PC-3 (cell line): Measurements from ENCODE around the gene ITGA3. TPM values are rescaled to one million over a fixed set of nuclear protein-coding genes. Genes with fewer than 3 reads are reported as not detected.
A peak's percentile ranks its signal among the peaks of the same experiment; 100 is the strongest.

ENCODE experiments used
- ATAC-seq: fragments of 200-7000 bp; cut with Tn5 transposase; 2 replicates; pipeline ENCODE4 v1.9.1; 2020; ENCODE audit warnings: mild to moderate bottlenecking, moderate library complexity
- BruUV-seq: library from RNA; stranded (reverse); fragments of 400-500 nt; replicated peaks from 2 replicates; lab custom pipeline; 2021; lab: Mats Ljungman, UMichigan
- CTCF ChIA-PET: fragments of 300-600 bp; sonication (Branson Sonifier 250); formaldehyde crosslinking; loops from one replicate; lab custom pipeline; 2022; ENCODE audit warnings: antibody characterized with exemption; lab: Charles Lee
- POLR2A ChIA-PET: fragments of 300-600 bp; sonication (Branson Sonifier 250); formaldehyde crosslinking; loops from one replicate; lab custom pipeline; 2022; ENCODE audit warnings: antibody characterized with exemption; ENCODE audit not compliant: unreplicated experiment; lab: Charles Lee
- DNase-seq: peaks from one replicate; pipeline ENCODE4 v3.0.0-alpha.2; 2015
- H2AFZ ChIP-seq: fragments of 300-600 bp; sonication (generic); 2 replicates; pipeline ENCODE4 v1.6.0; 2016; ENCODE audit warnings: antibody characterized with exemption, low read length
- H3F3A ChIP-seq: fragments of 300-600 bp; sonication (generic); one replicate; pipeline ENCODE4 v1.6.0; 2017; ENCODE audit warnings: antibody characterized with exemption, low read length, control low read depth, mild to moderate bottlenecking; ENCODE audit not compliant: unreplicated experiment
- H3K27ac ChIP-seq: fragments of 300-600 bp; sonication (generic); 2 replicates; pipeline ENCODE4 v1.5.1; 2016; ENCODE audit warnings: mild to moderate bottlenecking, low read length
- H3K27me3 ChIP-seq: fragments of 300-600 bp; sonication (generic); 2 replicates; pipeline ENCODE4 v1.6.1; 2016; ENCODE audit warnings: low read length, mixed read lengths
- H3K36me3 ChIP-seq: fragments of 300-600 bp; sonication (generic); 2 replicates; pipeline ENCODE4 v1.6.1; 2016; ENCODE audit warnings: low read depth, mixed run types, low read length, mixed read lengths
- H3K4me1 ChIP-seq: fragments of 300-600 bp; sonication (generic); 2 replicates; pipeline ENCODE4 v1.5.1; 2016; ENCODE audit warnings: low read length; ENCODE audit not compliant: insufficient read depth
- H3K4me2 ChIP-seq: fragments of 300-600 bp; sonication (generic); 2 replicates; pipeline ENCODE4 v1.6.0; 2016; ENCODE audit warnings: low read length
- H3K4me3 ChIP-seq: fragments of 300-600 bp; sonication (generic); 2 replicates; pipeline ENCODE4 v1.5.1; 2016; ENCODE audit warnings: mild to moderate bottlenecking, low read length, mixed read lengths
- H3K79me2 ChIP-seq: fragments of 300-600 bp; sonication (generic); 2 replicates; pipeline ENCODE4 v1.6.1; 2017; ENCODE audit warnings: low read length, mixed read lengths
- H3K9ac ChIP-seq: fragments of 300-600 bp; sonication (generic); 2 replicates; pipeline ENCODE4 v1.6.0; 2016; ENCODE audit warnings: mild to moderate bottlenecking, low read length
- H3K9me2 ChIP-seq: fragments of 300-600 bp; sonication (generic); replicated peaks from 2 replicates; pipeline ENCODE4 v1.6.1; 2016; ENCODE audit warnings: mixed run types, low read length, mixed read lengths
- H3K9me3 ChIP-seq: fragments of 300-600 bp; sonication (generic); 2 replicates; pipeline ENCODE4 v1.6.1; 2016; ENCODE audit warnings: low read length, mixed read lengths
- H4K20me1 ChIP-seq: fragments of 300-600 bp; sonication (generic); 2 replicates; pipeline ENCODE4 v1.6.1; 2016; ENCODE audit warnings: low read length, mixed read lengths
- EZH2 ChIP-seq: fragments of 300-600 bp; sonication (generic); IDR thresholded peaks from one replicate; pipeline ENCODE4 v1.6.1; 2017; ENCODE audit warnings: antibody characterized with exemption, mild to moderate bottlenecking, low read length; ENCODE audit not compliant: unreplicated experiment
- EZH2phosphoT487 ChIP-seq: fragments of 300-600 bp; sonication (generic); IDR thresholded peaks from 2 replicates; pipeline ENCODE4 v1.6.1; 2018; ENCODE audit warnings: mild to moderate bottlenecking, antibody characterized with exemption, low read length, borderline replicate concordance
- intact Hi-C: fragments of 100-400 bp; cut with micrococcal nuclease; formaldehyde crosslinking; loops from 2 replicates; pipeline ENCODE4 v1.9.0; 2023
- total RNA-seq: library from RNA; depleted of rRNA; stranded (reverse); fragments of >200 nt; gene quantifications from 2 replicates; pipeline ENCODE4 v1.2.3, GENCODE V29; 2014
- TF ChIP-seq, protein P1 (sequence below): fragments of 300-600 bp; sonication (generic); conservative IDR thresholded peaks from 2 replicates; pipeline ENCODE4 v1.5.1; 2017; ENCODE audit warnings: antibody characterized with exemption, low read depth, mild to moderate bottlenecking, low read length

The ITGA3 gene
- total RNA-seq, 1 experiment from 2014 or later = 598 TPM

DNA sequence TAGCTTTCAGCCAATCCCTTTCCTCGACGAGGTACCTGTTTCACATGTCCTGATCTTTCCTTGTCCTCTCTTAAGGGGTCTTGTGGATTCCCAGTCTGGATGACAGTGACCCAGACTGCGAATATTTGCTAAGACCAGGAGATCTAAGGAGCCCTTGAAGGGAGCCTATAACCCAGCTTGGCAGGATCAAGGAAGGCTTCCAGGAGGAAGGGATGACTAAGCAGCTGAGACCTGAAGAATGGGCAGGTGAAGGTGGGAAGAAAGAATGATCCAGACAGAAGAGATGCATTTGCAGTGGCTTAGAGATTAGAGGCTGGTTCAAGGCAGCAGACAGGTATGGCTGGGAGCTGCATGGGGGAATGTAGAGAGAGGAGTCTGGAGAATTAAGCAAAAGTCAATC, 37.3 kb downstream of the ITGA3 start:
- no peaks in the 10 kb centered on the region for H3K9me3 ChIP-seq
- ATAC-seq = no peak
- TF ChIP-seq EZH2phosphoT487 (no peak), EZH2 (no peak)
- TF ChIP-seq, protein P1, sequence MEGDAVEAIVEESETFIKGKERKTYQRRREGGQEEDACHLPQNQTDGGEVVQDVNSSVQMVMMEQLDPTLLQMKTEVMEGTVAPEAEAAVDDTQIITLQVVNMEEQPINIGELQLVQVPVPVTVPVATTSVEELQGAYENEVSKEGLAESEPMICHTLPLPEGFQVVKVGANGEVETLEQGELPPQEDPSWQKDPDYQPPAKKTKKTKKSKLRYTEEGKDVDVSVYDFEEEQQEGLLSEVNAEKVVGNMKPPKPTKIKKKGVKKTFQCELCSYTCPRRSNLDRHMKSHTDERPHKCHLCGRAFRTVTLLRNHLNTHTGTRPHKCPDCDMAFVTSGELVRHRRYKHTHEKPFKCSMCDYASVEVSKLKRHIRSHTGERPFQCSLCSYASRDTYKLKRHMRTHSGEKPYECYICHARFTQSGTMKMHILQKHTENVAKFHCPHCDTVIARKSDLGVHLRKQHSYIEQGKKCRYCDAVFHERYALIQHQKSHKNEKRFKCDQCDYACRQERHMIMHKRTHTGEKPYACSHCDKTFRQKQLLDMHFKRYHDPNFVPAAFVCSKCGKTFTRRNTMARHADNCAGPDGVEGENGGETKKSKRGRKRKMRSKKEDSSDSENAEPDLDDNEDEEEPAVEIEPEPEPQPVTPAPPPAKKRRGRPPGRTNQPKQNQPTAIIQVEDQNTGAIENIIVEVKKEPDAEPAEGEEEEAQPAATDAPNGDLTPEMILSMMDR = no peak
- H3K4me2 ChIP-seq = no peak overlapping the region
- POLR2A ChIA-PET = interaction anchor here (0.6 kb wide), 1 partner anchor 37 kb away, joined by 4 read pairs; the partner anchor contains the start of gene ITGA3
- peaks cover 12% of the 10 kb centered on the region for H3F3A ChIP-seq
- 0 out of 2 replicates have a peak, but pooled peaks cover 1% of the 10 kb centered on the region for H4K20me1 ChIP-seq
- no peak overlapping the region for H3K9ac ChIP-seq
- no TSS peak for BruUV-seq
- peak; percentile 30 for DNase-seq
- CTCF ChIA-PET = interaction anchor here (0.7 to 1.7 kb wide), 4 partner anchors 31 to 126 kb away, joined by 3 to 9 read pairs (median 6); partner anchors contain the start of gene ITGA3
- H3K4me1 ChIP-seq = peaks cover 14% of the 10 kb centered on the region
- H3K79me2 ChIP-seq = peaks cover 9% of the 10 kb centered on the region
- H2AFZ ChIP-seq = no peak overlapping the region
- H3K36me3 ChIP-seq = peaks cover 22% of the 10 kb centered on the region
- intact Hi-C loops = no loop called here
- no peak overlapping the region for H3K27ac ChIP-seq
- no peak overlapping the region for H3K4me3 ChIP-seq
- H3K9me2 ChIP-seq = no peaks in the 10 kb centered on the region
- no peaks in the 10 kb centered on the region for H3K27me3 ChIP-seq

DNA sequence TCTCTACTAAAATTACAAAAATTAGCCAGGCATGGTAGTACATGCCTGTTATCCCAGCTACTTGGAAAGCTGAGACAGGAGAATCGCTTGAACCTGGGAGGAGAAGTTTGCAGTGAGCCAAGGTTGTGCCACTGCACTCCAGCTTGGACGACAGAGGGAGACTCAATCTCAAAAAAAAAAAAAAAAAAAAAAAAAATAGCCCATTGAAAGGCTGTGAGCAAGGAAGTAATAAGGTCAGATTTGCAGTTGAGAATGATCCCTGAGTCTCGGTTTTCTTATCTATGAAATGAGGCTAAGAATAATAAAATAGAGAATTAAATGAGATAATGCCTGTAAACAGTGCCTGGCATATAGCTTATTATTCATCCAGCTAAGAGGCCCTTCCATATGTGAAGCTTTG, 37.9 kb downstream of the ITGA3 start:
- Histone ChIP-seq H3K9me2 (no peaks in the 10 kb centered on the region), H3K9me3 (no peaks in the 10 kb centered on the region), H3K4me2 (peak overlapping the region; percentile 96), H3F3A (peaks cover 12% of the 10 kb centered on the region), H3K4me1 (peaks cover 14% of the 10 kb centered on the region), H3K27me3 (no peaks in the 10 kb centered on the region), H4K20me1 (no peaks in the 10 kb centered on the region), H3K79me2 (peaks cover 9% of the 10 kb centered on the region), H3K9ac (no peak overlapping the region), H3K4me3 (peak overlapping the region; percentile 88; the same call in 1 of the 2 replicates), H3K36me3 (peaks cover 16% of the 10 kb centered on the region), H3K27ac (no peak overlapping the region), H2AFZ (peak overlapping the region; percentile 94)
- ChIA-PET POLR2A (interaction anchor here (0.5 to 1.0 kb wide), 3 partner anchors 15 to 228 kb away, joined by 3 read pairs; no protein-coding TSS in a partner anchor), CTCF (interaction anchor here (0.5 to 1.7 kb wide), 16 partner anchors 12 to 126 kb away, joined by 3 to 11 read pairs (median 4); partner anchors contain the start of gene ITGA3)
- ATAC-seq = no peak
- intact Hi-C loops = loop anchor here (1.0 to 2.0 kb wide), 7 partner anchors 31 to 203 kb away; partner anchors contain the start of gene PPP1R9B
- TF ChIP-seq EZH2phosphoT487 (no peak), EZH2 (no peak)
- TF ChIP-seq, protein P1 = no peak
- no TSS peak for BruUV-seq
- no peak for DNase-seq
